HG02885 (cell line): ENCODE data around the gene ALS2CL.

ENCODE experiments used
- ATAC-seq: cut with Tn5 transposase; IDR thresholded peaks from one replicate; pipeline ENCODE4 v1.9.1; 2021; ENCODE audit warnings: mild to moderate bottlenecking; ENCODE audit not compliant: unreplicated experiment, poor library complexity

ALS2CL gene

GRCh38 chr3:46648096-46648495 lies 45.4 kb downstream of the ALS2CL start:
- ATAC-seq = no peak

GRCh38 chr3:46646700-46647099 lies 46.8 kb downstream of the ALS2CL start:
- no peak for ATAC-seq

- no peak for ATAC-seq
Measured at GRCh38 chr3:46643701-46644100, 49.8 kb downstream of the ALS2CL start.

GRCh38 chr3:46642971-46643370 lies 50.5 kb downstream of the ALS2CL start:
- ATAC-seq = no peak

GRCh38 chr3:46640927-46641326 lies 52.6 kb downstream of the ALS2CL start:
- no peak for ATAC-seq

- no peak for ATAC-seq
Measured at GRCh38 chr3:46639221-46639620, 54.3 kb downstream of the ALS2CL start.

- no peak for ATAC-seq
Measured at GRCh38 chr3:46634856-46635255, 58.6 kb downstream of the ALS2CL start.

GRCh38 chr3:46632792-46633191 lies 60.7 kb downstream of the ALS2CL start:
- no peak for ATAC-seq

GRCh38 chr3:46629551-46630517 lies 63.6 kb downstream of the ALS2CL start:
- ATAC-seq = peak; percentile 78

- no peak for ATAC-seq
Measured at GRCh38 chr3:46628901-46629369, 64.5 kb downstream of the ALS2CL start.

GRCh38 chr3:46627078-46627477 lies 66.4 kb downstream of the ALS2CL start:
- no peak for ATAC-seq

- ATAC-seq = no peak
Measured at GRCh38 chr3:46626039-46626438, 67.4 kb downstream of the ALS2CL start.

- ATAC-seq = no peak
Measured at GRCh38 chr3:46624975-46625490, 68.4 kb downstream of the ALS2CL start.

GRCh38 chr3:46624533-46624932 lies 68.9 kb downstream of the ALS2CL start:
- no peak for ATAC-seq

GRCh38 chr3:46619845-46620778 lies 73.4 kb downstream of the ALS2CL start:
- ATAC-seq = no peak
